ENCODE measurements around the gene MYO7A.

Gene MYO7A

GRCh38 chr11:77127920-77128691 is at the start of gene MYO7A:
MYO7A (plus strand) TSS chr11:77128246; CDS start chr11:77130635, 2,389 bp downstream.
- no peak for DNase-seq (ENCODE audit: low read depth in 2 of 2)

- DNase-seq (ENCODE audit: low read depth in 2 of 2): no peak
Measured at GRCh38 chr11:77079666-77080065, 48.4 kb upstream of the MYO7A start.

- no peak for DNase-seq (ENCODE audit: low read depth in 2 of 2)
Measured at GRCh38 chr11:77080643-77081210, 47.3 kb upstream of the MYO7A start.

GRCh38 chr11:77081381-77081851 is 46.6 kb upstream of the MYO7A start:
- DNase-seq (ENCODE audit: low read depth in 2 of 2): no peak

GRCh38 chr11:77081976-77082836 is 45.8 kb upstream of the MYO7A start:
- DNase-seq (ENCODE audit: low read depth in 2 of 2): no peak

GRCh38 chr11:77082838-77083565 is 45.0 kb upstream of the MYO7A start:
- DNase-seq (ENCODE audit: low read depth in 2 of 2): peak; percentile 25 to 31

GRCh38 chr11:77083566-77084245 is 44.3 kb upstream of the MYO7A start:
- no peak for DNase-seq (ENCODE audit: low read depth in 2 of 2)

- no peak for DNase-seq (ENCODE audit: low read depth in 2 of 2)
Measured at GRCh38 chr11:77084581-77085191, 43.4 kb upstream of the MYO7A start.

- no peak for DNase-seq (ENCODE audit: low read depth in 2 of 2)
Measured at GRCh38 chr11:77085652-77086051, 42.4 kb upstream of the MYO7A start.

GRCh38 chr11:77086521-77087472 is 41.2 kb upstream of the MYO7A start:
- no peak for DNase-seq (ENCODE audit: low read depth in 2 of 2)

GRCh38 chr11:77087723-77088225 is 40.3 kb upstream of the MYO7A start:
- no peak for DNase-seq (ENCODE audit: low read depth in 2 of 2)

GRCh38 chr11:77088236-77089003 is 39.6 kb upstream of the MYO7A start:
- no peak for DNase-seq (ENCODE audit: low read depth in 2 of 2)

GRCh38 chr11:77089004-77089545 is 39.0 kb upstream of the MYO7A start:
- DNase-seq (ENCODE audit: low read depth in 2 of 2): no peak

GRCh38 chr11:77090046-77090372 is 38.0 kb upstream of the MYO7A start:
- no peak for DNase-seq (ENCODE audit: low read depth in 2 of 2)

GRCh38 chr11:77090373-77091111 is 37.5 kb upstream of the MYO7A start:
- DNase-seq (ENCODE audit: low read depth in 2 of 2): no peak

- DNase-seq (ENCODE audit: low read depth in 2 of 2): peak; percentile 68 to 77
Measured at GRCh38 chr11:77091146-77091940, 36.7 kb upstream of the MYO7A start.

- DNase-seq (ENCODE audit: low read depth in 2 of 2): no peak
Measured at GRCh38 chr11:77092382-77092781, 35.7 kb upstream of the MYO7A start.
